Mucosa of descending colon (tissue), 3 donors: Measurements from ENCODE around the gene LRRC10. TPM values are rescaled to one million over a fixed set of nuclear protein-coding genes. Genes with fewer than 3 reads are reported as not detected.

Experiments used
- ATAC-seq: fragments of 200-7000 bp; cut with Tn5 transposase; one replicate; pipeline ENCODE4 v1.9.1; 2020; ENCODE audit warnings: mild to moderate bottlenecking, moderate library complexity
- DNase-seq, 3 donors: peaks; one replicate each; pipeline ENCODE4 v3.0.0-alpha.2; 2020
- H3K36me3 ChIP-seq: fragments of 200-600 bp; one replicate; pipeline ENCODE4 v1.8.0; 2021; ENCODE audit warnings: low read depth, mild to moderate bottlenecking
- H3K4me1 ChIP-seq: fragments of 200-600 bp; one replicate; pipeline ENCODE4 v1.8.0; 2021; ENCODE audit warnings: low read depth, mild to moderate bottlenecking
- H3K4me3 ChIP-seq: fragments of 200-600 bp; one replicate; pipeline ENCODE4 v1.8.0; 2021; ENCODE audit warnings: mild to moderate bottlenecking
- H3K9me3 ChIP-seq: fragments of 200-600 bp; one replicate; pipeline ENCODE4 v1.8.0; 2021; ENCODE audit warnings: mild to moderate bottlenecking
- CTCF ChIP-seq: fragments of 200-600 bp; IDR thresholded peaks from one replicate; pipeline ENCODE4 v1.8.0; 2022; ENCODE audit warnings: antibody characterized with exemption, mild to moderate bottlenecking
- intact Hi-C, 2 donors: fragments of 100-400 bp; cut with DNase I in 1 of 2; cut with micrococcal nuclease in 1 of 2; formaldehyde crosslinking; loops; one replicate each; pipeline versions ENCODE4 v1.11.0 to v1.11.1; 2022; cut with DNase I, micrococcal nuclease
- total RNA-seq, 3 donors: library from RNA; stranded (reverse); fragmentation: NEBNext Ultra II Directional in 2 of 3; extraction: Animal tissue kit (Norgen Biotek cat#: 25700) in 2 of 3; gene quantifications; one replicate each; pipeline versions ENCODE4 v1.2.1 to v1.2.4, GENCODE V29; 2021 to 2023
- donor health status: DM: no; HTN: no; CAD: no; lungs with moderate emphysema.
- donor health status: DM: no; HTN: no; CAD: no.
- donor health status: DM: no; HTN: yes; CAD: no.

Gene LRRC10
- total RNA-seq, 3 donors from 2014 or later = not detected

GRCh38 chr12:69578283-69578682 lies 32.4 kb downstream of the LRRC10 start:
- no peak for ATAC-seq
- no peak for TF ChIP-seq CTCF
- H3K9me3 ChIP-seq = no peaks in the 10 kb centered on the region
- H3K4me3 ChIP-seq = no peak overlapping the region
- H3K36me3 ChIP-seq = no peaks in the 10 kb centered on the region
- no peak for DNase-seq
- H3K4me1 ChIP-seq = no peaks in the 10 kb centered on the region
- intact Hi-C loops = no loop called here

GRCh38 chr12:69575346-69575745 lies 35.4 kb downstream of the LRRC10 start:
- H3K4me3 ChIP-seq = no peak overlapping the region
- H3K9me3 ChIP-seq = no peaks in the 10 kb centered on the region
- no peak for TF ChIP-seq CTCF
- intact Hi-C loops = no loop called here
- DNase-seq = no peak
- no peak for ATAC-seq
- H3K36me3 ChIP-seq = no peaks in the 10 kb centered on the region
- H3K4me1 ChIP-seq = no peaks in the 10 kb centered on the region

- peak; percentile 31 for TF ChIP-seq CTCF
- H3K9me3 ChIP-seq = no peaks in the 10 kb centered on the region
- no peak overlapping the region for H3K4me3 ChIP-seq
- ATAC-seq = peak; percentile 78
- H3K4me1 ChIP-seq = no peaks in the 10 kb centered on the region
- DNase-seq = peak in 1 of 3 donors; percentile 84
- no peaks in the 10 kb centered on the region for H3K36me3 ChIP-seq
- intact Hi-C loops = no loop called here
These were observed 39.9 kb downstream of the LRRC10 start for GRCh38 chr12:69570545-69571399.

- no peak for TF ChIP-seq CTCF
- no peak for ATAC-seq
- intact Hi-C loops = no loop called here
- Histone ChIP-seq H3K36me3 (no peaks in the 10 kb centered on the region), H3K9me3 (no peaks in the 10 kb centered on the region), H3K4me1 (no peaks in the 10 kb centered on the region), H3K4me3 (no peak overlapping the region)
- DNase-seq = no peak
These were observed 40.6 kb downstream of the LRRC10 start for GRCh38 chr12:69570000-69570516.

GRCh38 chr12:69569236-69569635 lies 41.5 kb downstream of the LRRC10 start:
- Histone ChIP-seq H3K4me1 (no peaks in the 10 kb centered on the region), H3K9me3 (no peaks in the 10 kb centered on the region), H3K4me3 (no peak overlapping the region), H3K36me3 (no peaks in the 10 kb centered on the region)
- ATAC-seq (no peak), DNase-seq (no peak)
- intact Hi-C loops = no loop called here
- TF ChIP-seq CTCF = no peak
